IMR-90 (cell line): ENCODE measurements around the gene CPSF4. TPM values are rescaled to one million over a fixed set of nuclear protein-coding genes. Genes with fewer than 3 reads are reported as not detected.

Source experiments
- ATAC-seq: fragments of 200-7000 bp; cut with Tn5 transposase; 2 replicates; pipeline ENCODE4 v1.9.1; 2020; ENCODE audit warnings: low read depth, mild to moderate bottlenecking, moderate library complexity
- BruUV-seq: library from RNA; stranded (reverse); fragments of 400-500 nt; replicated peaks from 2 replicates; lab custom pipeline; 2021; lab: Mats Ljungman, UMichigan
- CTCF ChIA-PET: fragments of 300-600 bp; formaldehyde crosslinking; extraction: SDS; loops from one replicate; lab custom pipeline; 2021; ENCODE audit warnings: antibody characterized with exemption; lab: Yijun Ruan, JAX
- POLR2A ChIA-PET: fragments of 300-600 bp; sonication (Branson Sonifier 250); formaldehyde crosslinking; loops from one replicate; lab custom pipeline; 2022; ENCODE audit warnings: antibody characterized with exemption; ENCODE audit not compliant: unreplicated experiment; lab: Charles Lee
- DNase-seq: peaks from one replicate; pipeline ENCODE4 v3.0.0; 2013
- H2AFZ ChIP-seq: replicated peaks from 2 replicates; pipeline ENCODE3; 2013; ENCODE audit warnings: low read length, mild to moderate bottlenecking; ENCODE audit not compliant: poor library complexity
- H2AK5ac ChIP-seq: 2 replicates; pipeline ENCODE4 v1.6.1; 2013; ENCODE audit warnings: low read depth, low read length, inconsistent platforms
- H2AK9ac ChIP-seq: replicated peaks from 2 replicates; pipeline ENCODE3; 2013; ENCODE audit warnings: mild to moderate bottlenecking, low read depth, low read length, moderate library complexity; ENCODE audit not compliant: poor library complexity
- H2BK120ac ChIP-seq: 2 replicates; pipeline ENCODE4 v1.6.1; 2013; ENCODE audit warnings: low read depth, low read length, inconsistent platforms
- H2BK15ac ChIP-seq: 3 replicates; pipeline ENCODE4 v1.6.1; 2013; ENCODE audit warnings: low read depth, low read length, inconsistent platforms
- H2BK20ac ChIP-seq: 2 replicates; pipeline ENCODE4 v1.6.1; 2013; ENCODE audit warnings: low read depth, mild to moderate bottlenecking, inconsistent platforms, low read length, moderate library complexity
- H2BK5ac ChIP-seq: 2 replicates; pipeline ENCODE4 v1.6.1; 2013; ENCODE audit warnings: mild to moderate bottlenecking, low read depth, low read length, inconsistent platforms; ENCODE audit not compliant: poor library complexity, severe bottlenecking
- H3K14ac ChIP-seq: replicated peaks from 2 replicates; pipeline ENCODE4 v1.6.1; 2013; ENCODE audit warnings: low read depth, low read length, inconsistent platforms
- H3K18ac ChIP-seq: 2 replicates; pipeline ENCODE4 v1.6.1; 2013; ENCODE audit warnings: low read depth, low read length, control low read depth
- H3K23ac ChIP-seq: 2 replicates; pipeline ENCODE4 v1.6.1; 2013; ENCODE audit warnings: low read depth, low read length, inconsistent platforms
- H3K27ac ChIP-seq: 2 replicates; pipeline ENCODE4 v1.5.1; 2013; ENCODE audit warnings: mild to moderate bottlenecking, control low read depth, low read length; ENCODE audit not compliant: insufficient read depth
- H3K27me3 ChIP-seq: 2 replicates; pipeline ENCODE4 v1.6.1; 2013; ENCODE audit warnings: low read length; ENCODE audit not compliant: control insufficient read depth, insufficient read depth
- H3K36me3 ChIP-seq: 2 replicates; pipeline ENCODE4 v1.6.1; 2013; ENCODE audit warnings: low read length, mixed read lengths; ENCODE audit not compliant: control insufficient read depth, insufficient read depth
- H3K4ac ChIP-seq: 2 replicates; pipeline ENCODE4 v1.6.1; 2013; ENCODE audit warnings: low read depth, low read length, inconsistent platforms
- H3K4me1 ChIP-seq: 2 replicates; pipeline ENCODE4 v1.6.1; 2013; ENCODE audit warnings: low read length, mixed read lengths; ENCODE audit not compliant: control insufficient read depth, insufficient read depth
- H3K4me2 ChIP-seq: 2 replicates; pipeline ENCODE4 v1.6.1; 2013; ENCODE audit warnings: low read depth, mild to moderate bottlenecking, control low read depth, low read length, moderate library complexity
- H3K4me3 ChIP-seq: 2 replicates; pipeline ENCODE4 v1.5.1; 2013; ENCODE audit warnings: low read depth, mild to moderate bottlenecking, control low read depth, low read length, moderate library complexity; ENCODE audit not compliant: insufficient read depth
- H3K56ac ChIP-seq: 2 replicates; pipeline ENCODE4 v1.6.1; 2013; ENCODE audit warnings: low read length, inconsistent platforms; ENCODE audit not compliant: insufficient read depth; ENCODE audit errors: extremely low read depth
- H3K79me1 ChIP-seq, 2 experiments: 2 replicates each; pipeline ENCODE4 v1.6.1; 2013; ENCODE audit warnings: low read length in 2 of 2, inconsistent platforms in 1 of 2, low read depth in 1 of 2
- H3K9ac ChIP-seq: 2 replicates; pipeline ENCODE4 v1.6.1; 2013; ENCODE audit warnings: low read depth, low read length, control low read depth
- H3K9me1 ChIP-seq: 2 replicates; pipeline ENCODE4 v1.6.1; 2013; ENCODE audit warnings: low read length, inconsistent platforms; ENCODE audit not compliant: insufficient read depth
- H3K9me3 ChIP-seq: 2 replicates; pipeline ENCODE4 v1.6.1; 2013; ENCODE audit warnings: low read length; ENCODE audit not compliant: control insufficient read depth, insufficient read depth
- H4K20me1 ChIP-seq: 2 replicates; pipeline ENCODE4 v1.6.1; 2013; ENCODE audit warnings: low read length, inconsistent platforms; ENCODE audit not compliant: insufficient read depth
- H4K5ac ChIP-seq: 2 replicates; pipeline ENCODE4 v1.6.1; 2013; ENCODE audit warnings: mild to moderate bottlenecking, low read depth, low read length, control low read depth
- H4K8ac ChIP-seq, 2 experiments: 2 replicates each; pipeline ENCODE4 v1.6.1; 2013; ENCODE audit warnings: low read depth in 2 of 2, low read length in 2 of 2, control low read depth in 1 of 2, inconsistent platforms in 1 of 2
- H4K91ac ChIP-seq: 2 replicates; pipeline ENCODE4 v1.6.1; 2013; ENCODE audit warnings: low read depth, low read length, inconsistent platforms; ENCODE audit not compliant: insufficient read depth
- MAZ ChIP-seq: IDR thresholded peaks from 2 replicates; pipeline ENCODE4 v1.6.1; 2012; ENCODE audit warnings: low read depth, mild to moderate bottlenecking, low read length, improper control_type of control experiment, moderate library complexity, borderline replicate concordance
- MXI1 ChIP-seq: IDR thresholded peaks from 2 replicates; pipeline ENCODE4 v1.6.1; 2012; ENCODE audit warnings: low read depth, mild to moderate bottlenecking, low read length, moderate library complexity, borderline replicate concordance
- WGBS, 2 experiments: methylation state at CpG; one replicate each; pipeline versions ENCODE4 v1.1.5 to v1.1.7; 2013; ENCODE audit warnings: missing lambda C conversion rate in 2 of 2; ENCODE audit not compliant: insufficient read length in 1 of 2; ENCODE audit errors: extremely low coverage in 2 of 2; 5-methylcytosine and 5-hydroxymethylcytosine counted together
- dilution Hi-C: fragments of 300-500 bp; cut with HindIII; formaldehyde crosslinking; loops from one replicate; pipeline ENCODE4 v1.14.3; 2018; ENCODE audit warnings: low sequenced_read_pairs; ENCODE audit not compliant: unreplicated experiment
- in situ Hi-C: fragments of 300-500 bp; cut with MboI; formaldehyde crosslinking; loops from 3 replicates; pipeline ENCODE4 v1.14.3; 2019; ENCODE audit warnings: low sequenced_read_pairs, inconsistent platforms, mixed read lengths
- intact Hi-C: fragments of 100-400 bp; cut with micrococcal nuclease; formaldehyde crosslinking; loops from 2 replicates; pipeline ENCODE4 v1.10.0; 2022
- polyA plus RNA-seq, 3 experiments: library from polyadenylated mRNA; depleted of rRNA; stranded (reverse); fragments of >200 nt; gene quantifications; 2 replicates each; pipeline ENCODE4 v1.2.3, GENCODE V29; 2012; ENCODE audit warnings: low replicate concordance in 1 of 3
- total RNA-seq: library from RNA; depleted of rRNA; stranded (reverse); fragments of >200 nt; gene quantifications from 2 replicates; pipeline ENCODE4 v1.2.3, GENCODE V29; 2012
- TF ChIP-seq, protein P1 (sequence below): fragments of 150-350 bp; IDR thresholded peaks from 2 replicates; pipeline ENCODE4 v1.6.1; 2017; ENCODE audit warnings: mild to moderate bottlenecking, antibody characterized with exemption, low read length, low read depth

CPSF4 gene
- total and polyA plus RNA-seq, 2 of the 4 experiments (the other 2 are of a cell fraction), result 23.8 to 44.9 TPM

DNA sequence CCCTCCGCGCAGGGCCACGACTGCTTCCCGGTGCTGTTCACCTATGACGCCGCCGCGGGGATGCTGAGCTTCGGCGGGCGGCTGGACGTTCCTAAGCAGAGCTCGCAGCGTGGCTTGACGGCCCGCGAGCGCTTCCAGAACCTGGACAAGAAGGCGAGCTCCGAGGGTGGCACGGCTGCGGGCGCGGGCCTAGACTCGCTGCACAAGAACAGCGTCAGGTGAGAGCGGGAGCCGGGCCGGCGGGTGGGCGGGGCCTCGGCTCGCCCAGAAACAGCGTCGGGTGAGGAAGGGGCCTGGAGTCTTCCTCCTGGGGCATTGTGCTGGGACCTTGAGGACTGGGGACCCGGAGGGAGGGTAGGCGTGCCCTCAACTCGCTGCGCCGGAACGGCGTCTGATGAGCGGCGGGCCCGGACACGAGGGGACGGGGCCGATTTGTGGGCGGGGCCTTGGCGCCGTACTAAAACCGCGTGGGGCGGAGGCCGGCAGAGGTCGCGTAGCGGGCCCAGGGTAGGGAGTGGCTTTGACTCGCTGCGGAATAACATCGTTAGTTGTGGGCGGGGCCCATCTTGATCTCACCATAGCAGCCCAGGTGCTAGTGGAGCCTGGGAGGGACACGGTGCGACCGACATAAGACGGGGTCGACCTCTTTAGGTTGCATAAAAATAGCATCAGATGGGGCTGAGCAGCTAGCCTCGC lies 45.9 kb upstream of the CPSF4 start (continued):
- no peak for TF ChIP-seq MAZ

DNA sequence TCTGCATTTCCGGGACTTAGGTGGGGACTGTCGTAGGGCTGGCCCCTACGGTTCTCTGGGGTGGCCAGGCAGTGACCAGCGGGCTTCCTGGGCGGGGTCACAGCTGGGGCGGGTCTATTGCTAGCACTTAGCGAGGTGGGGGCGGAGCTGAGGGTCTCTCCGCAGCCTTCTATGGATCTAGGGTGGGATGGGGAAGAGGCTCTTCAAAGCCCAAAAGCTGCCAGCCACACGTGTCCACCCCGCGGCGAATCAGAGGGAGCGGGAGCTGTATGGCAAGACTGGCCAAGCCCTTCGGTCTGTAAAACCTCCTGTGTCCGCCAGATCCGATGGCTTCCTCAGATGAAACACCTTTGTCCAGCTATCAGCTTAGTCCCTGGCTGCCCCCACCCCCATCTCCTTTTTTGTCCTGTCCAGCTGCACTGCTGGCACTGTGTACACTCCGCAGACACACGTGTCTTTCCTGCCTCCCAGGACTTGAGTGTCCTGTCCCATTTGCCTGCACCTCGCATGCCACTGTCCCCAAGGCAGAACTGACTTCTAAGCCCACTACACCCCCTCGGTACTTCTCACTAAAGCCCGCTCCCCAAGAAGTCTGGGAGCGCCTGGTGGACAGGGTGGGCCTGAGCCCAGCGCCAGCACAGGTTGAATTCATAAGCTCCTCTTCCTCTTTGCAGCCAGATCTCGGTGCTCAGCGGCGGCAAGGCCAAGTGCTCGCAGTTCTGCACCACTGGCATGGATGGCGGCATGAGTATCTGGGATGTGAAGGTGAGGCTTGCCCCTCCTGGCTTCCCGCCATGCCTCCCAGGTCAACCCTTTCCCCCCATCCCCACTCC lies 45.2 kb upstream of the CPSF4 start:
- Histone ChIP-seq H4K20me1 (peaks cover 61% of the 10 kb centered on the region), H3K4me3 (peak overlapping the region; percentile 45), H3K79me1 (peaks cover 7 to 55% of the 10 kb centered on the region in 2 experiments), H2AFZ (peak overlapping the region; percentile 77), H3K4me1 (peaks cover 7% of the 10 kb centered on the region), H2BK20ac (no peak overlapping the region), H2BK120ac (no peak overlapping the region), H3K36me3 (peaks cover 68% of the 10 kb centered on the region), H3K56ac (no peak overlapping the region), H2AK9ac (peak overlapping the region; percentile 44), H3K4ac (peak overlapping the region; percentile 51; the same call in 1 of the 2 replicates), H3K23ac (peak overlapping the region; percentile 59; the same call in 1 of the 2 replicates), H4K5ac (peak overlapping the region; percentile 79), H2AK5ac (0 out of 2 replicates have a peak overlapping the region, but pooled peaks have one; percentile 16), H3K4me2 (peak overlapping the region; percentile 85), H3K9ac (no peak overlapping the region), H3K9me1 (peaks cover 3% of the 10 kb centered on the region), H3K18ac (no peak overlapping the region), H2BK5ac (no peak overlapping the region), H4K8ac (peak overlapping the region; percentile 23 to 56; a peak in 1 of 4 replicates), H3K27me3 (no peaks in the 10 kb centered on the region), H3K27ac (no peak overlapping the region; the same call in 1 of the 2 replicates), H4K91ac (no peak overlapping the region), H3K9me3 (no peaks in the 10 kb centered on the region), H2BK15ac (no peak overlapping the region), H3K14ac (0 out of 2 replicates have a peak overlapping the region, but pooled peaks have one; percentile 8)
- ChIA-PET POLR2A (no interaction called here), CTCF (no interaction called here)
- no peak for TF ChIP-seq MXI1
- TF ChIP-seq, protein P1, sequence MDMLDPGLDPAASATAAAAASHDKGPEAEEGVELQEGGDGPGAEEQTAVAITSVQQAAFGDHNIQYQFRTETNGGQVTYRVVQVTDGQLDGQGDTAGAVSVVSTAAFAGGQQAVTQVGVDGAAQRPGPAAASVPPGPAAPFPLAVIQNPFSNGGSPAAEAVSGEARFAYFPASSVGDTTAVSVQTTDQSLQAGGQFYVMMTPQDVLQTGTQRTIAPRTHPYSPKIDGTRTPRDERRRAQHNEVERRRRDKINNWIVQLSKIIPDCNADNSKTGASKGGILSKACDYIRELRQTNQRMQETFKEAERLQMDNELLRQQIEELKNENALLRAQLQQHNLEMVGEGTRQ, result peak; percentile 73
- dilution Hi-C loops, result no loop called here
- ATAC-seq, result peak; percentile 28
- in situ Hi-C loops, result no loop called here
- no peak for DNase-seq
- no TSS peak for BruUV-seq
- intact Hi-C loops, result no loop called here
- 50% methylated on average over 12 of the region's 30 CpGs; no CpG with 5 or more reads in 1 of the 2 experiments for whole genome bisulfite sequencing, 2 experiments
